NCI-H1436 treated with DMSO at 0.1 percent for 48 hours (cell line): ENCODE data around the gene TOX2.

Experiments
- DNase-seq: peaks from one replicate; lab custom pipeline; 2025; lab: John Stamatoyannopoulos, UW

Gene TOX2

DNA sequence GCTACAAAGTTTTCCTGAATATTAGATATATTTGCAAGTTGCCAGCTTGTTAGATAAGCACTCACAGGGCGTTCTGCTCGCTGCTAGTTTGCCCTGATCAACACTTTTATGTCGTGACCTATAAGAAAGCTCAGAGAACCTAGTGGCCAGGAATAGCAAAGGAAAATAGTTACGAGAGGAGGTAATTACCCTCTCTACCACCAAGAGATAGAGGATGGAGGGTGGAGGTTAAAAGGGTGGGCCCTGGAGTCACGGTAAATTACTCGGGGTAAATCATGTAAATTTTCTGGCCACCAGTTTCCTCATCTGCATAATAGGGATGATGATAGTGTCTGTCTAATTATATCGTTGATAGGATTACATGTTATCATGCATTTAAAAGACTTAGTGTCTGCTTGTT, 185.2 kb downstream of the TOX2 start:
- no peak for DNase-seq

GRCh38 chr20:44102582-44102981, 187.9 kb downstream of the TOX2 start:
- no peak for DNase-seq

DNA sequence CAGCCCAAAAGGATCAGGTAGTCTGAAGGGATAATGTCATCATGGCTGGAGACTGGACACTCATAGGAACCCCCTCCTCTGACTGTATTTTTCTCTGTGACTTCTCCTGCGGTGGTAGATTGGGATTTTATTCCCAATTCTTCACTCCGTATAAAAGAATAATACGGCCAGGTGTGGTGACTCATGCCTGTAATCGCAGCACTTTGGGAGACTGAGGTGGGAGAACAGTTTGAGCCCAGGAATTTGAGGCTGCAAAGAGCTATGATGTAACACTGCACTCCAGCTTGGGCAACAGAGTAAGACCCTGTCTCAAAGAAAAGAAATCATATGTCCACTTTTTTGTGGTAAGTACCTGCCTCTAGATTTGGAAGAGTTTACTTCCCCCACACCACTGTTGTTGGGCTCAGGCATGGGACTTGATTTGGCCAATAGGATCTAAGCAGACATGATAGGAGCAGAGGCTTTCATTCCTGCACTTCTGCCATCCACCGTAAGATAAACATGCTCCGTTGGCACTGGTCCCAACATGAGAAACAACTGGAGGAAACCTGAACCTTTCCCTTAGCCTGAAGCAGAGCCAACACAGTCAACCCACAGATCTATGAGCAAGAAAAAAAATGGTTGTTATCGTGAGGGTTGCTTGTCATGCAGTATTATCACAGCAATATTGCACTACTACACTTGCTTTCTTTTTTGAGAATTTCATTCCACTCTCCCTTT, 190.3 kb downstream of the TOX2 start:
- no peak for DNase-seq

DNA sequence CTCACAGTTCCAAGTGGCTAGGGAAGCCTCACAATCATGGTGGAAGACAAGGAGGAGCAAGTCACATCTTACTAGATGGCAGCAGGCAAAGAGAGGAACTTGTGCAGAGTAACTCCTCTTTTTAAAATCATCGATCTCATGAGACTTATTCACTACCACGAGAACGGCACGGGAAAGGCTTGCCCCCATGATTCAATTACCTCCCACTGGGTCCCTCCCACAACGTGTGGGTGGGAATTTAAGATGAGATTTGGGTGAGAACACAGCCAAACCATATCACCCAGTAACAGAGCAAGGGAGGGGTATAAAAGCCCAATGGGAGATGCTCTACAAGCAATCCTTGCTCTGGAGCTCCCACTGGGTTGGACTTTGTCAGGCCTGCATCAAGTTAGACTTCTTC, 192.0 kb downstream of the TOX2 start:
- no peak for DNase-seq

DNA sequence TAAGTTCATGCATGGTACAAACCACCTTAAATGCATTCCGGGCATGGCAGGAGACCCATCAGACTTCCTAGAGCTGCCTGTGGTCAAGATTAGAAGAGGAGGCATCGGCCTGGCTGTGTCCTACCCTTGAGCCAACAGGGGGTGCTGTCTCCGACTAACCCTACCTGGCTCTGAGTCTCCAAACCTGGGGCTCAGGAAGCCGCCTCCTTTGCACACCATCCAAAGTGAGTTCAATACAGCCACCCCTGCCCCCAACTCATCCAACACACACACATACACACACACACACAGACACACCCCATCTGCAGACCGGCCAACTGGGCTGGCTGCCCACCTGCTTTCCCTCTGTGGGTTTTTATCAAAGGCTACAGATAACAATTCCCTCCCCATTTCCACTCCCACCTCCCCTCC, 195.3 kb downstream of the TOX2 start:
- no peak for DNase-seq

DNA sequence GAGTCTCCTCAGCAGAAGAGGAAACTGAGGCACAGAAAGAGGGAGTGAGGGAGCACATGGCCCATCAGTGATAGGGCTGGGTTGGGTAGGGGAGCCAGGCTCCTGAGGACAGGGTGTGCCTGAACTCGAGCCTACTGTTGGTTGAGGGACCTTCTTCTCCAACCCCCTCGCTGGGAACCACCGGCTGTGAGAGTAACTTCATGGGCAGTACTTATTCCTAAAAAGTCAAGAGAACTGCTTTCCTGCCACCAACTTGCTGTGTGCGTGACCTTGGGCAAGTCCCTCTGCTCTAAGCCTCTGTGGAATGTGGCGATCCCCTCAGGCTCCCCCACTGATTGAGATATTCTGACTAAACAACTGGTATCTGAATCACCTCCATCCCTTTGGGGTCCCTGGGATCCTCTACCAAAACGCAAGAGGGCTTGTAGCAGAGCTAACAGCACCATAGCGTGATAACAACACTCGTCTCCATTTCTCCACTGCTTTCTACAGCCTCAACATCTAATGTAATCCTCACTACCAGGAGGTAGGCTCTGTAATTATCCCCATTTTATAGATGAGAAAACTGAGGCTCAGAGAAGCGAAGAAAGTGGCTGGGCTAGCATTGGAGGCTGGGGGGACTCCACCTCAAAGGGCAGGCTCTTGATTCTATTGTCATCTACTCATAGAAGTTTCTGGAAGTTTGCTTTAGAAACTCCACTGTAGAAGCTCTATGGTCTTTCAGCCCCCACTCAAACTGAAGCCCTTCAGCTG, 196.3 kb downstream of the TOX2 start:
- DNase-seq, result no peak

DNA sequence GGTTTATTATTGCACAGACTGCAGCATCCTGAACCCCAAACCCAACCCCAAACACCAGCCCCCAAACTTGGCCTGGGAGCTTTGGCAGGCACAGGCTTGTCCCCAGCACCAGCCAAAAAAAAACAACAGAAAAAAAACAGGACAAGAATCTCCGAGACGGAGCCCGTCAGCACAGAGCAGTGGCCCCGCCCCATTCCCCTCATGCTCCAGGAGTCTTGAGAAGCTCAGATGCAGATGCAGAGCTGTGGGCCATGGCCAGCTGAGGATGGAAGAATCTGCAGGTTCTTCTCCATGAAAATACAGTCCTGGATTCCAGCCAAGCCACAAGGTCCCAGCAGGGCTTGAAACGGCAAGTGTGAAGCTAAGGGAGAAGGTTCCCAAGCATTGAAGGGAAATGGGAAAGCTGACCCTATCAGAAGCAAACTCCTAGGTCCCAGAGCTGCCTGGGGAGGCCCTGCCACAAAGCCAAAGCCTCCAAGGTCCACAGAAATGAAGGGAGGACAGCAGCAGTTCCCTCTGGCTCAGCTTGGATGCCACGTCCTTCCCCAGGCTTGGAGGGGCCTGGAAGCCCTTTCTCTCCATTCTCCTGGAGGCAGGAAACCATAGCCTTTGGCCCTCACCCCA, 197.2 kb downstream of the TOX2 start:
- DNase-seq, result no peak

DNA sequence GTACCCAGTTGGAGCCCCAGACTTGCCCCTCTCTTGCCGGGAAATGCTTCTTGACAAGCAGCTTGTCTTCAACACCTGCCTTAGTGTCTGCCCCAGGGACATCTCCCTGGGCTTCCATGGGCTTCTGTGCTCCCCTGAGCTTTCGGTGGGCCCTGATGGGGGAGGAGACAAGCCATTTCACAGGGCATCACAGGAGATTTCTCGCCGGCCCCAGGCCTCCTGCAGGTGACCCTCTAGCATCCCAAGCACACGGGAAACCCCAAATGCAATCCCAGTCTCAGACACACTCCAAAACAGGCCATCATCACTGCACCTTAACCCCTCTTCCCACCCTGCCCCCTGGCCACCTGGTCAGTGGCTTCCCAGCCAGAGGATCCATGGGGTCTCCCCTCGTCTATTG, 197.8 kb downstream of the TOX2 start:
- no peak for DNase-seq

DNA sequence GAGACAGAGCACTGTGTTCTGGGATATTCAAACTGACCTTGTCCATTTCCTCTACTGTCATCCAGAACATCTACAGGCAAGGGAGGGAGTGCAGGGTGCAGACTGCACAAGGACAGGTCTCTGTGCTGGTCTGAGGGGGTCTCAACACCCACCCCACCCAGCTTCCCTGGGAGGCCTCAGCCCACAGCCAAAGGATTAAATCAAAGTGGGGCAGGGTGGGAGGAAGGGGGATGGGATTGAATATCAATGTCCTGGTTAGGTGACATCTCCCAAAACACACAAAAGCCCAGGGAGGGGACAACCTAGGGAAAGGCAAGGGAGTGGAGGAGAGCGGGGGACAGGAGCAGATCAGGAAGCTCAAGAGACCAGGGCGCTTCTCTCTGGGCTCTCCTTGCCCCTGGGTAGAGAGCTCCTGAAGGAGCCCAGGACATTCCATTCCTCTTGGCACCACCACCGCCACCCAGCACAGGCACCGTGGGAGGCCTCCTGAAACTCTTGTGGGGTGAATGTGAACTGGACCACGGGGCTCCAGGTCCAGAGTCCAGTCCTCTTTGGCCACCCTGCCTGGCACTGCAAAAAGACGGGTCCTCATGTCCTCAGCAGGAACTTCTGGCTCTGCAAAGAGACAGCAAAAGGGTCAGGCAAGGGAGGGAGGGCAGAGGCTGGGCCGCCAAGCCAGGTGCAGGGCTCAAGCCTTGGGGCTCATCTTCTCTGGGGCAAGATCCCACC, 198.4 kb downstream of the TOX2 start:
- DNase-seq, result no peak

GRCh38 chr20:44113618-44114376, 199.1 kb downstream of the TOX2 start:
- DNase-seq, result no peak

DNA sequence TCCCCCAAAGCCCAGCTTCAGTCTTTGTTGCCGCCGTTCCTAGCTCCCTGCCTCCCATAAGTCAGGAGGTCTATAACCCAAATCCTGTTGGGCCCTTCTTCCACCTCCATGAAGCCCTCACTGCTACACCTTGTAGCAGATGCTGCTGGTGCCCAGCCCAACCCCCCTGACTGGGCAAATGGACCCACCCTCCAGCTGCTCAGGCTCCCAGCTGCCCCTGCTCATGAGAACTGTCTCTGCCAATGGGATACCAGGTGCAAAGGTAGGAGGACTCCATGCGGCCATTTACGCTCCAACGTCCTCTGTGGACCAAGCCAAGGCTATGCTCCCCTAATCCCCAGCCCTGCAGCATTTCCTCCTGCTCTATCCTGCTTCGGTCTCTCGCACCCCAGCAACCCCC, 200.5 kb downstream of the TOX2 start:
- DNase-seq, result no peak

- DNase-seq, result no peak
Observed at GRCh38 chr20:44115762-44116644, 201.4 kb downstream of the TOX2 start.

DNA sequence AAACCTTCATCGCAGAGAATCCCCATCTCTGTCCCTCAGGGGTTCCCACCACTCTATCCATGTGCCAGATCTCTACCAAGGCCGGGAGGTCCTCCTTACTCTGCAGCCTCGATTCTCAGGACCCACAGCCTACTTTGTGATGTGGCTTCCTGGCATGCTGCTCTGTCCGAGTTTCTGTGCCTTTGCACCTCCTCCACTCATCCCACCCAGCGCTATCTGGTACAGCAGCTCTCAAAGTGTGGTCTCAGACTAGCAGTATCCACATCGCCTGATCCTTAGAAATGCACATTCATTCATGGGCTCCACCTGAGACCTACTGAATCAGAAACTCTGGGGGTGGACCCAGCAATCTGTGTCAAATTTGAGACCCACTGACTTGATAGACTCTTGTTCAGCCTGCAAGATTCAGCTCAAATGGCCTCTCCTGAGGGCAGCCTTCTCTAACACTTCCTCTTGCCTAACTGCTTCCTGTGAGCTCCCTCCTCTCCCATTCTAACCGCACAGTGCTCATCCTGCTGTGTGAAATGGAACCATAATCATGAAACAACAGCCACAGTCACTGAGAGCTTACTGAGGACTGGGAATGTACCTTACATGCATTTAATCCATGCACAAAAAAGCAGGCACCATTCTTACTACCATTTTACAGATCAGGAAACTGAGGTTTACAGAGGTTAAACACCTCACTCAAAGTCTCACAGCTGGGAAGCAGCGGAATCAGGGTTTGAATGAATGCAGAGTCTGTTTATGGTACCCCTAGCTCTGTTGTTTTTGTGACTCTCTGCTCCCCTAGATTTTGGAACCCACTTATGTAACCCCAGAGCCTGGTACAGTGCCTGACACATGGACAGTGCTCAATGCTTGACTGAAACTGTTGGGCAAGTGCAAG, 202.9 kb downstream of the TOX2 start:
- DNase-seq, result no peak

GRCh38 chr20:44118185-44119033, 203.8 kb downstream of the TOX2 start:
- DNase-seq, result no peak
